GM12892 (cell line): Measurements from ENCODE around the gene BTK.

ENCODE experiments used
- POLR2A ChIP-seq: IDR thresholded peaks from 2 replicates; pipeline ENCODE4 v1.6.1; 2011; ENCODE audit warnings: low read depth, low read length, control low read depth
- POLR2AphosphoS5 ChIP-seq: IDR thresholded peaks from 2 replicates; pipeline ENCODE4 v1.6.1; 2011; ENCODE audit warnings: low read depth, low read length, control low read depth
- TAF1 ChIP-seq: IDR thresholded peaks from 2 replicates; pipeline ENCODE4 v1.6.1; 2011; ENCODE audit warnings: low read depth, mild to moderate bottlenecking, control low read depth, low read length, borderline replicate concordance

- TF ChIP-seq POLR2AphosphoS5, result peak; percentile 74
- TF ChIP-seq POLR2A, result peak; percentile 83
- TF ChIP-seq TAF1, result peak; percentile 52; the same call in 1 of the 2 replicates
These were observed at the start of gene BTK for GRCh38 chrX:101385795-101386541.
